Liver (tissue), 9 donors: Measurements from ENCODE around the gene PROX2. TPM values are rescaled to one million over a fixed set of nuclear protein-coding genes. Genes with fewer than 3 reads are reported as not detected.

Source experiments
- DNase-seq: peaks from one replicate; pipeline ENCODE4 v3.0.0-alpha.2; 2017; ENCODE audit warnings: low spot score
- H3K27ac ChIP-seq, 2 donors: one replicate each; pipeline ENCODE4 v1.7.0; 2013; ENCODE audit warnings: inconsistent platforms in 2 of 2, low read length in 2 of 2, control low read depth in 1 of 2, low read depth in 1 of 2, mild to moderate bottlenecking in 1 of 2
- H3K27me3 ChIP-seq, 4 donors: one replicate each; pipeline versions ENCODE4 v1.6.1 to v1.7.0; 2013; ENCODE audit warnings: low read length in 3 of 4, inconsistent platforms in 1 of 4, mild to moderate bottlenecking in 1 of 4, moderate library complexity in 1 of 4; ENCODE audit not compliant: control insufficient read depth in 4 of 4, insufficient read depth in 4 of 4
- H3K36me3 ChIP-seq, 4 donors: one replicate each; pipeline versions ENCODE4 v1.6.1 to v1.7.0; 2013; ENCODE audit warnings: low read length in 3 of 4, mild to moderate bottlenecking in 3 of 4, low read depth in 1 of 4, moderate library complexity in 1 of 4; ENCODE audit not compliant: control insufficient read depth in 4 of 4, insufficient read depth in 3 of 4
- H3K4me1 ChIP-seq, 4 donors: one replicate each; pipeline versions ENCODE4 v1.6.1 to v1.7.0; 2013; ENCODE audit warnings: low read length in 3 of 4, mild to moderate bottlenecking in 3 of 4, moderate library complexity in 1 of 4; ENCODE audit not compliant: control insufficient read depth in 4 of 4, insufficient read depth in 4 of 4
- H3K4me3 ChIP-seq, 3 donors: one replicate each; pipeline versions ENCODE4 v1.6.1 to v1.7.0; 2013; ENCODE audit warnings: low read length in 3 of 3, control low read depth in 1 of 3, low read depth in 1 of 3, mild to moderate bottlenecking in 1 of 3
- H3K9ac ChIP-seq, 2 donors: one replicate each; pipeline ENCODE4 v1.7.0; 2013; ENCODE audit warnings: low read length in 2 of 2, mild to moderate bottlenecking in 2 of 2, moderate library complexity in 2 of 2, control low read depth in 1 of 2, low read depth in 1 of 2
- H3K9me3 ChIP-seq, 4 donors: one replicate each; pipeline versions ENCODE4 v1.6.1 to v1.7.0; 2013; ENCODE audit warnings: low read length in 3 of 4; ENCODE audit not compliant: control insufficient read depth in 4 of 4
- CTCF ChIP-seq: fragments of 150-350 bp; IDR thresholded peaks from 2 replicates; pipeline ENCODE4 v1.5.1; 2017; ENCODE audit warnings: improper control_type of control experiment, low read depth, low read length; ENCODE audit not compliant: missing input control
- FOXA1 ChIP-seq: IDR thresholded peaks from 2 replicates; pipeline ENCODE4 v1.6.1; 2016; ENCODE audit warnings: antibody characterized with exemption
- FOXA2 ChIP-seq: IDR thresholded peaks from 2 replicates; pipeline ENCODE4 v1.6.1; 2016; ENCODE audit warnings: antibody characterized with exemption
- GABPA ChIP-seq, 2 donors: IDR thresholded peaks in 1 of 2; conservative IDR thresholded peaks in 1 of 2; 2 replicates each; pipeline ENCODE4 v1.6.1; 2016; ENCODE audit warnings: antibody characterized with exemption in 2 of 2, mild to moderate bottlenecking in 1 of 2, moderate library complexity in 1 of 2
- HNF4A ChIP-seq, 2 donors: conservative IDR thresholded peaks; 2 replicates each; pipeline ENCODE4 v1.6.1; 2016; ENCODE audit warnings: antibody characterized with exemption in 2 of 2, mild to moderate bottlenecking in 2 of 2
- HNF4G ChIP-seq: IDR thresholded peaks from 2 replicates; pipeline ENCODE4 v1.6.1; 2016; ENCODE audit warnings: antibody characterized with exemption
- JUND ChIP-seq, 2 donors: IDR thresholded peaks; 2 replicates each; pipeline ENCODE4 v1.6.1; 2016; ENCODE audit warnings: antibody characterized with exemption in 2 of 2
- MAX ChIP-seq: IDR thresholded peaks from 2 replicates; pipeline ENCODE4 v1.6.1; 2016; ENCODE audit warnings: antibody characterized with exemption
- NR2F2 ChIP-seq: IDR thresholded peaks from 2 replicates; pipeline ENCODE4 v1.6.1; 2016; ENCODE audit warnings: antibody characterized with exemption
- RAD21 ChIP-seq, 2 donors: IDR thresholded peaks; 2 replicates each; pipeline ENCODE4 v1.6.1; 2016; ENCODE audit warnings: antibody characterized with exemption in 2 of 2, mild to moderate bottlenecking in 2 of 2
- SP1 ChIP-seq: IDR thresholded peaks from 2 replicates; pipeline ENCODE4 v1.6.1; 2018; ENCODE audit warnings: antibody characterized with exemption, mild to moderate bottlenecking
- YY1 ChIP-seq: IDR thresholded peaks from 2 replicates; pipeline ENCODE4 v1.6.1; 2016; ENCODE audit warnings: antibody characterized with exemption, mild to moderate bottlenecking
- WGBS: extraction: QIAGEN DNeasy Blood & Tissue Kit; methylation state at CpG from one replicate; pipeline ENCODE4 v1.1.7; 2013; 5-methylcytosine and 5-hydroxymethylcytosine counted together
- polyA plus RNA-seq, 2 donors: library from polyadenylated mRNA; stranded (reverse) in 1 of 2; unstranded in 1 of 2; fragments of 200-250 nt in 1 of 2; fragments of >200 nt in 1 of 2; fragmentation: Nextera tagmentation in 1 of 2; extraction: Ambion mirVana in 1 of 2; gene quantifications; one replicate each; pipeline versions ENCODE4 v1.2.1 to v1.2.3, GENCODE V29; 2013 to 2015
- total RNA-seq, 2 donors: library from RNA; depleted of rRNA; stranded (reverse); fragments of >200 nt; gene quantifications; one replicate each; pipeline ENCODE4 v1.2.3, GENCODE V29; 2014
- TF ChIP-seq, protein P1 (sequence below): IDR thresholded peaks from 2 replicates; pipeline ENCODE4 v1.6.1; 2016; ENCODE audit warnings: antibody characterized with exemption
- TF ChIP-seq, protein P2 (sequence below): IDR thresholded peaks from 2 replicates; pipeline ENCODE4 v1.6.1; 2016; ENCODE audit warnings: antibody characterized with exemption, mild to moderate bottlenecking
- TF ChIP-seq, protein P3 (sequence below): IDR thresholded peaks from 2 replicates; pipeline ENCODE4 v1.6.1; 2016; ENCODE audit warnings: antibody characterized with exemption
- donor health status: healthy.
- donor health status: healthy.
- donor health status: healthy.
- donor health status: healthy.
- donor health status: healthy.

The PROX2 gene
- total and polyA plus RNA-seq, 4 donors: 0.06 TPM; not detected in 3

GRCh38 chr14:74910556-74910955 is 34.6 kb upstream of the PROX2 start (continued):
- TF ChIP-seq, protein P1, sequence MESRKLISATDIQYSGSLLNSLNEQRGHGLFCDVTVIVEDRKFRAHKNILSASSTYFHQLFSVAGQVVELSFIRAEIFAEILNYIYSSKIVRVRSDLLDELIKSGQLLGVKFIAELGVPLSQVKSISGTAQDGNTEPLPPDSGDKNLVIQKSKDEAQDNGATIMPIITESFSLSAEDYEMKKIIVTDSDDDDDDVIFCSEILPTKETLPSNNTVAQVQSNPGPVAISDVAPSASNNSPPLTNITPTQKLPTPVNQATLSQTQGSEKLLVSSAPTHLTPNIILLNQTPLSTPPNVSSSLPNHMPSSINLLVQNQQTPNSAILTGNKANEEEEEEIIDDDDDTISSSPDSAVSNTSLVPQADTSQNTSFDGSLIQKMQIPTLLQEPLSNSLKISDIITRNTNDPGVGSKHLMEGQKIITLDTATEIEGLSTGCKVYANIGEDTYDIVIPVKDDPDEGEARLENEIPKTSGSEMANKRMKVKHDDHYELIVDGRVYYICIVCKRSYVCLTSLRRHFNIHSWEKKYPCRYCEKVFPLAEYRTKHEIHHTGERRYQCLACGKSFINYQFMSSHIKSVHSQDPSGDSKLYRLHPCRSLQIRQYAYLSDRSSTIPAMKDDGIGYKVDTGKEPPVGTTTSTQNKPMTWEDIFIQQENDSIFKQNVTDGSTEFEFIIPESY: no peak
- no peak for TF ChIP-seq HNF4A (conservative IDR thresholded peaks at IDR 0.05)

GRCh38 chr14:74909911-74910310 is 34.0 kb upstream of the PROX2 start:
- H3K9me3 ChIP-seq: no peaks in the 10 kb centered on the region
- H3K27me3 ChIP-seq: no peaks in the 10 kb centered on the region
- DNase-seq: no peak
- H3K9ac ChIP-seq: no peak overlapping the region
- no peak overlapping the region for H3K4me3 ChIP-seq
- H3K27ac ChIP-seq: no peak overlapping the region
- peaks cover 0 to 5% (median 1%) of the 10 kb centered on the region in 4 donors for H3K4me1 ChIP-seq
- peaks cover 0 to under 1% (median 0%) of the 10 kb centered on the region in 4 donors for H3K36me3 ChIP-seq
- TF ChIP-seq HNF4A (conservative IDR thresholded peaks at IDR 0.05): no peak
- TF ChIP-seq FOXA1: no peak
- TF ChIP-seq, protein P2, sequence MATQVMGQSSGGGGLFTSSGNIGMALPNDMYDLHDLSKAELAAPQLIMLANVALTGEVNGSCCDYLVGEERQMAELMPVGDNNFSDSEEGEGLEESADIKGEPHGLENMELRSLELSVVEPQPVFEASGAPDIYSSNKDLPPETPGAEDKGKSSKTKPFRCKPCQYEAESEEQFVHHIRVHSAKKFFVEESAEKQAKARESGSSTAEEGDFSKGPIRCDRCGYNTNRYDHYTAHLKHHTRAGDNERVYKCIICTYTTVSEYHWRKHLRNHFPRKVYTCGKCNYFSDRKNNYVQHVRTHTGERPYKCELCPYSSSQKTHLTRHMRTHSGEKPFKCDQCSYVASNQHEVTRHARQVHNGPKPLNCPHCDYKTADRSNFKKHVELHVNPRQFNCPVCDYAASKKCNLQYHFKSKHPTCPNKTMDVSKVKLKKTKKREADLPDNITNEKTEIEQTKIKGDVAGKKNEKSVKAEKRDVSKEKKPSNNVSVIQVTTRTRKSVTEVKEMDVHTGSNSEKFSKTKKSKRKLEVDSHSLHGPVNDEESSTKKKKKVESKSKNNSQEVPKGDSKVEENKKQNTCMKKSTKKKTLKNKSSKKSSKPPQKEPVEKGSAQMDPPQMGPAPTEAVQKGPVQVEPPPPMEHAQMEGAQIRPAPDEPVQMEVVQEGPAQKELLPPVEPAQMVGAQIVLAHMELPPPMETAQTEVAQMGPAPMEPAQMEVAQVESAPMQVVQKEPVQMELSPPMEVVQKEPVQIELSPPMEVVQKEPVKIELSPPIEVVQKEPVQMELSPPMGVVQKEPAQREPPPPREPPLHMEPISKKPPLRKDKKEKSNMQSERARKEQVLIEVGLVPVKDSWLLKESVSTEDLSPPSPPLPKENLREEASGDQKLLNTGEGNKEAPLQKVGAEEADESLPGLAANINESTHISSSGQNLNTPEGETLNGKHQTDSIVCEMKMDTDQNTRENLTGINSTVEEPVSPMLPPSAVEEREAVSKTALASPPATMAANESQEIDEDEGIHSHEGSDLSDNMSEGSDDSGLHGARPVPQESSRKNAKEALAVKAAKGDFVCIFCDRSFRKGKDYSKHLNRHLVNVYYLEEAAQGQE: no peak
- TF ChIP-seq, protein P1: no peak
- TF ChIP-seq, protein P3, sequence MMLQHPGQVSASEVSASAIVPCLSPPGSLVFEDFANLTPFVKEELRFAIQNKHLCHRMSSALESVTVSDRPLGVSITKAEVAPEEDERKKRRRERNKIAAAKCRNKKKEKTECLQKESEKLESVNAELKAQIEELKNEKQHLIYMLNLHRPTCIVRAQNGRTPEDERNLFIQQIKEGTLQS: no peak
- TF ChIP-seq HNF4G: no peak
- TF ChIP-seq MAX: no peak
- TF ChIP-seq YY1: no peak
- TF ChIP-seq GABPA (IDR thresholded peaks at IDR 0.05 in 1 of 2, conservative IDR thresholded peaks at IDR 0.05 in 1 of 2): no peak
- no peak for TF ChIP-seq CTCF
- no peak for TF ChIP-seq NR2F2
- no peak for TF ChIP-seq RAD21 (IDR thresholded peaks at IDR 0.05)
- no peak for TF ChIP-seq SP1
- TF ChIP-seq JUND (IDR thresholded peaks at IDR 0.05): no peak
- TF ChIP-seq FOXA2: no peak
- 94% methylated on average over 10 of the region's 10 CpGs for whole genome bisulfite sequencing
